Neural crest cell (in vitro differentiated cells): ENCODE data around the gene GAB4. TPM values are rescaled to one million over a fixed set of nuclear protein-coding genes. Genes with fewer than 3 reads are reported as not detected.
"Not testable (repeated sequence)": the region's sequence is repeated elsewhere in the genome, so short reads cannot be mapped to it uniquely, and the experiment has no call there.

ENCODE experiments used
- DNase-seq: peaks from one replicate; pipeline ENCODE4 v3.0.0; 2021; ENCODE audit warnings: low read depth, mixed read lengths, low spot score
- H3K27ac Mint-ChIP-seq: one replicate; pipeline ENCODE4 v1.8.0; 2021; ENCODE audit warnings: mild to moderate bottlenecking, mixed read lengths; ENCODE audit not compliant: unreplicated experiment
- H3K27me3 Mint-ChIP-seq: 2 replicates; pipeline ENCODE4 v1.8.0; 2021; ENCODE audit warnings: low read depth, mild to moderate bottlenecking, mixed read lengths
- H3K36me3 Mint-ChIP-seq: 2 replicates; pipeline ENCODE4 v1.8.0; 2021; ENCODE audit warnings: low read depth, mild to moderate bottlenecking, mixed read lengths
- H3K4me1 Mint-ChIP-seq: 2 replicates; pipeline ENCODE4 v1.8.0; 2021; ENCODE audit warnings: mixed read lengths
- H3K4me3 Mint-ChIP-seq: one replicate; pipeline ENCODE4 v1.8.0; 2021; ENCODE audit warnings: mild to moderate bottlenecking, mixed read lengths
- H3K9me3 Mint-ChIP-seq: 2 replicates; pipeline ENCODE4 v1.8.0; 2021; ENCODE audit warnings: mixed read lengths
- CTCF ChIP-seq: fragments of 200-600 bp; sonication (generic); conservative IDR thresholded peaks from 2 replicates; pipeline ENCODE4 v1.5.0; 2021; ENCODE audit warnings: antibody characterized with exemption, mild to moderate bottlenecking
- total RNA-seq: library from RNA; stranded (reverse); gene quantifications from 2 replicates; pipeline ENCODE4 v1.2.1, GENCODE V29; 2021

Gene GAB4
- total RNA-seq, 1 donor from 2014 or later: not detected

DNA sequence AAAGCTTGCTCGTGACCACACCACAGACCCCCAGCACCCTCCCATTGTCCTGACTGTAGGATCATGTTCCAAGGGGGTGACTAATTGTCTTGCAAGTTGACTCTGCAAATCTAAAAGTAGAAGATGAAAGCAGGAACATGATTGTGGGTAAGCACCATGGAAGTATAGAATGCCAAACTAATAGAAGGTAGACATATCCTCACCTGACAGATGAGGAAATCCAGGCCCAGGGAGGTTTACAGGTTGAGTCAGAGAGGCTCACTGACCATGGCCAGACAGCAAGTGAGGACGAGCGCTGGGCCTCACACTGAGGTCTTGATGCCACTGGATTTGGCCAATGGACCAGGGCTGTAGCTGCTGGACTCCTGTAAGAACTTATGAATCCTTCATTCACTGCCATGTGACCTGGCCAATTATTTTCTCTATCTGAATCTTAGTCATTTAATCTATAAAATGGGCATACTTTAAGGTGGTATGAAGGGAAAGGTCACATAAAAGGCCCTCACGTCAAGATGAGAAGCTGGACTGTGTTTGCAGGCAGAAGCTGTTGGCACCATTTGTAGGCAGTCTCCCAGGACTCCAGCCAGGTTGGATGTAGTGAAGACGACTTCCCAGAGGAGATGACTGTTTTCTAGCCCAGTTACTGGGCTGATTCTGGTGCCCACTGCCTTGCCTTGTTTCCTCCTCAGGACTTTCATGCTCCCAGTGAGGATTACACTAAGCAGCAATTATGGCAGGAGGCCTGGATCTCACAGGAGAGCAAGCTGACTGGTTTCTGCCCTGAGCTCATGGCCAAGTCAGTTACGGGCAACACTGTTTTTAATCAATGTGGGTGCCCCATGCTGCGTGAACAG, 54.6 kb downstream of the GAB4 start:
- no peak for DNase-seq
- no peak for TF ChIP-seq CTCF
- H3K27ac Mint-ChIP-seq: no peak overlapping the region
- H3K36me3 Mint-ChIP-seq: no peaks in the 10 kb centered on the region
- no peaks in the 10 kb centered on the region for H3K9me3 Mint-ChIP-seq
- no peaks in the 10 kb centered on the region for H3K4me1 Mint-ChIP-seq
- H3K27me3 Mint-ChIP-seq: peaks cover 37% of the 10 kb centered on the region
- no peak overlapping the region for H3K4me3 Mint-ChIP-seq

GRCh38 chr22:16949561-16949960, 58.5 kb downstream of the GAB4 start:
- no peak for TF ChIP-seq CTCF
- Mint-ChIP-seq H3K9me3 (no peaks in the 10 kb centered on the region), H3K27me3 (peaks cover 43% of the 10 kb centered on the region)

GRCh38 chr22:16937811-16938210, 70.2 kb downstream of the GAB4 start:
- H3K9me3 Mint-ChIP-seq: no peaks in the 10 kb centered on the region
- no peaks in the 10 kb centered on the region for H3K4me1 Mint-ChIP-seq
- no peak overlapping the region for H3K27ac Mint-ChIP-seq
- DNase-seq: no peak
- no peaks in the 10 kb centered on the region for H3K36me3 Mint-ChIP-seq
- no peak for TF ChIP-seq CTCF
- H3K27me3 Mint-ChIP-seq: peaks cover 76% of the 10 kb centered on the region
- no peak overlapping the region for H3K4me3 Mint-ChIP-seq

More at GRCh38 chr22:16949561-16949960, 58.5 kb downstream of the GAB4 start:
- Mint-ChIP-seq H3K4me3 (no peak overlapping the region), H3K4me1 (no peaks in the 10 kb centered on the region), H3K27ac (no peak overlapping the region), H3K36me3 (no peaks in the 10 kb centered on the region)
- DNase-seq: no peak

- H3K36me3 Mint-ChIP-seq, H3K27ac Mint-ChIP-seq, H3K9me3 Mint-ChIP-seq, H3K4me1 Mint-ChIP-seq, H3K4me3 Mint-ChIP-seq, DNase-seq: not testable (repeated sequence)
- peaks cover 76% of the 10 kb centered on the region for H3K27me3 Mint-ChIP-seq
Measured at GRCh38 chr22:16937209-16937608, 70.8 kb downstream of the GAB4 start.

DNA sequence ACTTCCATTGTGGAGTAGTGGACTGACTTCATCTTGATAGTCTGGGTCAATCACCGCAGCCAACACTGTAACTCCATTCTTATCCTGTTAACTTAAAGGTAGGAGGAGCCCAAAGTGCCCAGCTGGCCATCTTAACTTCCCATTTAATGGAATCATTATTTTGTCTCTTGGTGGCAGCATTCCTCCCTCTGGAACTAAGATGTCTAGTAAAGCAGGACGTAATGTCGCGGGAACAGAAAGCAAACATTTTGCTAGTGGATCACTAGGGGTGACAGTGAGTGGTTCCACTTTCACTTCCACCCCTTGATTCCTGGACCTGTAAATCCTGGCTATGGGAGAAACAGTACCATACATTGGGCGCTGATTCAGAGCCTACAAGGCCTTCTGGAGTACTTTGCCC, 71.4 kb downstream of the GAB4 start:
- DNase-seq: no peak
- Mint-ChIP-seq H3K27ac (no peak overlapping the region), H3K4me3 (no peak overlapping the region), H3K36me3 (no peaks in the 10 kb centered on the region), H3K4me1 (no peaks in the 10 kb centered on the region), H3K9me3 (no peaks in the 10 kb centered on the region), H3K27me3 (peaks cover 78% of the 10 kb centered on the region)
- TF ChIP-seq CTCF: no peak

- no peak overlapping the region for H3K4me3 Mint-ChIP-seq
- no peak for DNase-seq
- no peak for TF ChIP-seq CTCF
- no peaks in the 10 kb centered on the region for H3K4me1 Mint-ChIP-seq
- no peaks in the 10 kb centered on the region for H3K36me3 Mint-ChIP-seq
- H3K9me3 Mint-ChIP-seq: no peaks in the 10 kb centered on the region
- H3K27ac Mint-ChIP-seq: no peak overlapping the region
- H3K27me3 Mint-ChIP-seq: peaks cover 81% of the 10 kb centered on the region
Measured at GRCh38 chr22:16935209-16935608, 72.8 kb downstream of the GAB4 start.
